Loucy (cell line): ENCODE results near the gene ACTG1.

Source experiments
- H2AFZ ChIP-seq: fragments of 200-600 bp; sonication (generic); 2 replicates; pipeline ENCODE4 v1.6.0; 2016; ENCODE audit warnings: antibody characterized with exemption, mild to moderate bottlenecking, low read length, moderate library complexity
- H3F3A ChIP-seq: fragments of 200-600 bp; 2 replicates; pipeline ENCODE4 v1.6.0; 2016; ENCODE audit warnings: antibody characterized with exemption, low read depth, mild to moderate bottlenecking
- H3K27me3 ChIP-seq: fragments of 200-600 bp; sonication (generic); 2 replicates; pipeline ENCODE4 v1.6.1; 2014; ENCODE audit warnings: low read length, mild to moderate bottlenecking; ENCODE audit not compliant: insufficient read depth, poor library complexity, severe bottlenecking
- H3K36me3 ChIP-seq: fragments of 200-600 bp; sonication (generic); 2 replicates; pipeline ENCODE4 v1.6.1; 2016; ENCODE audit warnings: low read length; ENCODE audit not compliant: insufficient read depth
- H3K4me1 ChIP-seq: fragments of 200-600 bp; sonication (generic); 2 replicates; pipeline ENCODE4 v1.5.1; 2014; ENCODE audit warnings: low read length, mild to moderate bottlenecking; ENCODE audit not compliant: insufficient read depth, poor library complexity, severe bottlenecking
- H3K4me2 ChIP-seq: fragments of 200-600 bp; sonication (generic); 2 replicates; pipeline ENCODE4 v1.6.0; 2014; ENCODE audit warnings: antibody characterized with exemption, low read length, low read depth, mild to moderate bottlenecking; ENCODE audit not compliant: poor library complexity, severe bottlenecking
- H3K4me3 ChIP-seq: fragments of 200-600 bp; sonication (generic); 2 replicates; pipeline ENCODE4 v1.5.1; 2014; ENCODE audit warnings: low read length, mild to moderate bottlenecking, mixed read lengths; ENCODE audit not compliant: poor library complexity, severe bottlenecking
- H3K79me2 ChIP-seq: fragments of 200-600 bp; sonication (generic); 2 replicates; pipeline ENCODE4 v1.6.1; 2014; ENCODE audit warnings: low read length; ENCODE audit not compliant: insufficient read depth
- H3K9ac ChIP-seq: fragments of 200-600 bp; sonication (generic); 2 replicates; pipeline ENCODE4 v1.6.0; 2014; ENCODE audit warnings: mild to moderate bottlenecking, low read depth, low read length, moderate library complexity; ENCODE audit not compliant: poor library complexity, severe bottlenecking
- H3K9me2 ChIP-seq: fragments of 200-600 bp; sonication (generic); replicated peaks from 2 replicates; pipeline ENCODE4 v1.6.1; 2016; ENCODE audit warnings: low read depth, low read length, mixed read lengths
- H3K9me3 ChIP-seq: fragments of 200-600 bp; sonication (generic); 2 replicates; pipeline ENCODE4 v1.6.1; 2014; ENCODE audit warnings: mild to moderate bottlenecking, antibody characterized with exemption, low read length, low read depth; ENCODE audit not compliant: insufficient read depth
- H4K20me1 ChIP-seq: fragments of 200-600 bp; sonication (generic); 2 replicates; pipeline ENCODE4 v1.6.0; 2014; ENCODE audit warnings: antibody characterized with exemption, low read length, mild to moderate bottlenecking; ENCODE audit not compliant: insufficient read depth, poor library complexity, severe bottlenecking
- CTCF ChIP-seq: fragments of 200-600 bp; sonication (generic); conservative IDR thresholded peaks from 2 replicates; pipeline ENCODE4 v1.5.1; 2014; ENCODE audit warnings: mild to moderate bottlenecking, antibody characterized with exemption, low read length
- EZH2phosphoT487 ChIP-seq: fragments of 200-600 bp; IDR thresholded peaks from 2 replicates; pipeline ENCODE4 v1.6.1; 2018; ENCODE audit warnings: antibody characterized with exemption, mild to moderate bottlenecking, moderate library complexity, borderline replicate concordance

ACTG1 gene

DNA sequence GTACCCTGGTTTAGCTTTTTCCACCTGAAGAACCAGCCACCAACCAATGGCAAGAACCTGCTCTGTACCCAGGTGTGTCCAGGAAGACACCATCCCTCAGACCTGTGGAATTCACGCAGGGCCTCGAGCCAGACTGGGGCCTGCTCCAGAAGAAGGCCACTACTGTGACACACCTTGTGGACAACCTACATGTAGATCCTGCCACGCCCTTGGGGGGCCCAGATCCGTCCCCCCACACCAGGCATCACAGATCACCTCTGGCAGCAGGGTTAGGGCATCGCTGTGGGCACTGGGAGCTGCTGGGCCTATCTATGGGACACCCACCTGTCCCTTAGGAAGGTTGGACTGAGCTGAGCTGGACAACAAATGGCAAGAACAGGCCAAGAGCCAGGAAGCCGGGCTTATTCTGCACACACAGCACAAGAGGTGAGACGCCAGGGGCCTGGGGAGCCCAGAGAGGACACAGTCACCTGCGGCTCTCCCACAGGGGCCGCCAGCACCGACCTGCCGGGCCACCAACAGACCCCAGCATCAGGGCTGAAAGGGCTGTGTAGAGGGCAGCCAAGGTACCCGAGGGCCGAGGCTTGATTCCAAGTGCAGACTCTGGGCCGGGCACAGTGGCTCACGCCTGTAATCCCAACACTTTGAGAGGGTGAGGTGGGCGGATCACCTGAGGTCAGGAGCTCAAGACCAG is 31.8 kb upstream of the ACTG1 start:
- no peak for TF ChIP-seq CTCF
- no peak for TF ChIP-seq EZH2phosphoT487
- peaks cover 33% of the 10 kb centered on the region; the same call in 1 of the 2 replicates for H3K36me3 ChIP-seq
- H3F3A ChIP-seq = no peaks in the 10 kb centered on the region
- H3K79me2 ChIP-seq = peaks cover 5% of the 10 kb centered on the region; the same call in 1 of the 2 replicates
- H3K4me2 ChIP-seq = no peak overlapping the region
- no peaks in the 10 kb centered on the region for H3K9me3 ChIP-seq
- no peak overlapping the region for H3K9ac ChIP-seq
- H4K20me1 ChIP-seq = no peaks in the 10 kb centered on the region
- H3K27me3 ChIP-seq = no peaks in the 10 kb centered on the region
- no peak overlapping the region for H3K4me3 ChIP-seq
- H2AFZ ChIP-seq = no peak overlapping the region
- H3K4me1 ChIP-seq = peaks cover 1% of the 10 kb centered on the region
- H3K9me2 ChIP-seq = no peaks in the 10 kb centered on the region

- H3K36me3 ChIP-seq = peaks cover 32% of the 10 kb centered on the region; the same call in 1 of the 2 replicates
These were observed 31.2 kb upstream of the ACTG1 start for GRCh38 chr17:81543756-81544155.

GRCh38 chr17:81543339-81543675 is 30.7 kb upstream of the ACTG1 start:
- H3K9me3 ChIP-seq = no peaks in the 10 kb centered on the region
- H3K4me1 ChIP-seq = no peaks in the 10 kb centered on the region
- H2AFZ ChIP-seq = no peak overlapping the region
- no peaks in the 10 kb centered on the region for H3F3A ChIP-seq
- no peak overlapping the region for H3K4me3 ChIP-seq
- TF ChIP-seq EZH2phosphoT487 = no peak
- no peak for TF ChIP-seq CTCF
- no peaks in the 10 kb centered on the region for H3K9me2 ChIP-seq
- no peaks in the 10 kb centered on the region for H3K79me2 ChIP-seq
- H3K36me3 ChIP-seq = peaks cover 32% of the 10 kb centered on the region; the same call in 1 of the 2 replicates
- no peaks in the 10 kb centered on the region for H4K20me1 ChIP-seq
- H3K4me2 ChIP-seq = no peak overlapping the region
- no peak overlapping the region for H3K9ac ChIP-seq
- H3K27me3 ChIP-seq = no peaks in the 10 kb centered on the region

More at GRCh38 chr17:81543756-81544155, 31.2 kb upstream of the ACTG1 start:
- Histone ChIP-seq H3K4me3 (no peak overlapping the region), H3K27me3 (no peaks in the 10 kb centered on the region), H2AFZ (no peak overlapping the region), H3K9me2 (no peaks in the 10 kb centered on the region), H3K79me2 (no peaks in the 10 kb centered on the region), H4K20me1 (no peaks in the 10 kb centered on the region), H3F3A (no peaks in the 10 kb centered on the region), H3K9me3 (no peaks in the 10 kb centered on the region), H3K4me1 (no peaks in the 10 kb centered on the region), H3K4me2 (no peak overlapping the region), H3K9ac (no peak overlapping the region)
- TF ChIP-seq EZH2phosphoT487 (no peak), CTCF (no peak)
